Activated naive CD8-positive, alpha-beta T cell treated with anti-CD3 and anti-CD28 coated beads for 36 hours (primary cell): ENCODE results near the gene PHOSPHO1. TPM values are rescaled to one million over a fixed set of nuclear protein-coding genes. Genes with fewer than 3 reads are reported as not detected.
"Not testable (repeated sequence)": the region's sequence is repeated elsewhere in the genome, so short reads cannot be mapped to it uniquely, and the experiment has no call there.

Experiments
- DNase-seq: peaks from one replicate; pipeline ENCODE4 v3.0.0; 2021
- H3K27ac Mint-ChIP-seq: one replicate; pipeline ENCODE4 v1.8.0; 2022; ENCODE audit warnings: mild to moderate bottlenecking, moderate library complexity, mixed read lengths
- H3K27me3 Mint-ChIP-seq: one replicate; pipeline ENCODE4 v1.8.0; 2022; ENCODE audit warnings: mild to moderate bottlenecking, mixed read lengths
- H3K36me3 Mint-ChIP-seq: one replicate; pipeline ENCODE4 v1.8.0; 2021; ENCODE audit warnings: mild to moderate bottlenecking, mixed read lengths
- H3K4me1 Mint-ChIP-seq: one replicate; pipeline ENCODE4 v1.8.0; 2021; ENCODE audit warnings: mixed read lengths
- H3K4me3 Mint-ChIP-seq: one replicate; pipeline ENCODE4 v1.8.0; 2022; ENCODE audit warnings: mild to moderate bottlenecking, moderate library complexity, mixed read lengths
- H3K9me3 Mint-ChIP-seq: one replicate; pipeline ENCODE4 v1.8.0; 2022; ENCODE audit warnings: mixed read lengths
- total RNA-seq, 2 experiments: library from RNA; stranded (reverse); gene quantifications; one replicate each; pipeline ENCODE4 v1.2.3, GENCODE V29; 2021

PHOSPHO1 gene
- total RNA-seq, 2 experiments from 2014 or later, result not detected

GRCh38 chr17:49194297-49194607 lies 36.3 kb downstream of the PHOSPHO1 start:
- Mint-ChIP-seq H3K27ac (no peak overlapping the region), H3K4me3 (peak overlapping the region; percentile 47)

GRCh38 chr17:49193513-49194296 lies 36.9 kb downstream of the PHOSPHO1 start:
- H3K27me3 Mint-ChIP-seq, result peaks cover 10% of the 10 kb centered on the region
- H3K4me1 Mint-ChIP-seq, result peaks cover 41% of the 10 kb centered on the region
- peak overlapping the region; percentile 86 for H3K4me3 Mint-ChIP-seq
- peak overlapping the region; percentile 94 for H3K27ac Mint-ChIP-seq
- H3K36me3 Mint-ChIP-seq, result no peaks in the 10 kb centered on the region
- no peaks in the 10 kb centered on the region for H3K9me3 Mint-ChIP-seq
- no peak for DNase-seq

More at GRCh38 chr17:49194297-49194607, 36.3 kb downstream of the PHOSPHO1 start:
- Mint-ChIP-seq H3K27me3 (peaks cover 10% of the 10 kb centered on the region), H3K9me3 (no peaks in the 10 kb centered on the region), H3K4me1 (peaks cover 41% of the 10 kb centered on the region), H3K36me3 (no peaks in the 10 kb centered on the region)
- no peak for DNase-seq

GRCh38 chr17:49191917-49192741 lies 38.5 kb downstream of the PHOSPHO1 start:
- H3K36me3 Mint-ChIP-seq, result no peaks in the 10 kb centered on the region
- DNase-seq, result peak; percentile 83
- H3K4me3 Mint-ChIP-seq, result peak overlapping the region; percentile 86
- H3K27ac Mint-ChIP-seq, result peak overlapping the region; percentile 94
- H3K9me3 Mint-ChIP-seq, result no peaks in the 10 kb centered on the region
- peaks cover 10% of the 10 kb centered on the region for H3K27me3 Mint-ChIP-seq
- peaks cover 41% of the 10 kb centered on the region for H3K4me1 Mint-ChIP-seq

- Mint-ChIP-seq H3K4me3 (peak overlapping the region; percentile 86), H3K27me3 (peaks cover 10% of the 10 kb centered on the region), H3K9me3 (no peaks in the 10 kb centered on the region), H3K4me1 (peaks cover 41% of the 10 kb centered on the region), H3K27ac (peak overlapping the region; percentile 94), H3K36me3 (no peaks in the 10 kb centered on the region)
- no peak for DNase-seq
Observed at GRCh38 chr17:49191409-49191916, 39.1 kb downstream of the PHOSPHO1 start.

- peaks cover 2% of the 10 kb centered on the region for H3K9me3 Mint-ChIP-seq
- peaks cover 10% of the 10 kb centered on the region for H3K27me3 Mint-ChIP-seq
- H3K4me1 Mint-ChIP-seq, result peaks cover 39% of the 10 kb centered on the region
- peak overlapping the region; percentile 42 for H3K27ac Mint-ChIP-seq
- DNase-seq, result no peak
- H3K4me3 Mint-ChIP-seq, result no peak overlapping the region
- H3K36me3 Mint-ChIP-seq, result no peaks in the 10 kb centered on the region
Observed at GRCh38 chr17:49190932-49191331, 39.7 kb downstream of the PHOSPHO1 start.

- Mint-ChIP-seq H3K9me3 (peaks cover 11% of the 10 kb centered on the region), H3K36me3 (peaks cover 2% of the 10 kb centered on the region), H3K27me3 (peaks cover 5% of the 10 kb centered on the region), H3K27ac (no peak overlapping the region), H3K4me1 (peaks cover 12% of the 10 kb centered on the region), H3K4me3 (no peak overlapping the region)
- DNase-seq, result no peak
Observed at GRCh38 chr17:49187301-49187700, 43.3 kb downstream of the PHOSPHO1 start.

GRCh38 chr17:49185381-49185780 lies 45.2 kb downstream of the PHOSPHO1 start:
- H3K4me1 Mint-ChIP-seq, H3K27me3 Mint-ChIP-seq, H3K4me3 Mint-ChIP-seq, H3K36me3 Mint-ChIP-seq, H3K27ac Mint-ChIP-seq, DNase-seq: not testable (repeated sequence)
- peaks cover 11% of the 10 kb centered on the region for H3K9me3 Mint-ChIP-seq

GRCh38 chr17:49184522-49184921 lies 46.1 kb downstream of the PHOSPHO1 start:
- not testable (repeated sequence) for H3K4me1 Mint-ChIP-seq, DNase-seq, H3K27me3 Mint-ChIP-seq, H3K36me3 Mint-ChIP-seq, H3K27ac Mint-ChIP-seq, H3K4me3 Mint-ChIP-seq
- H3K9me3 Mint-ChIP-seq, result peaks cover 11% of the 10 kb centered on the region

- Mint-ChIP-seq H3K9me3 (peaks cover 11% of the 10 kb centered on the region), H3K27me3 (no peaks in the 10 kb centered on the region), H3K4me3 (no peak overlapping the region), H3K27ac (no peak overlapping the region), H3K36me3 (peaks cover 2% of the 10 kb centered on the region), H3K4me1 (peaks cover 2% of the 10 kb centered on the region)
- no peak for DNase-seq
Observed at GRCh38 chr17:49183801-49184200, 46.8 kb downstream of the PHOSPHO1 start.

GRCh38 chr17:49183341-49183740 lies 47.2 kb downstream of the PHOSPHO1 start:
- Mint-ChIP-seq H3K9me3 (peaks cover 11% of the 10 kb centered on the region), H3K4me1 (peaks cover 2% of the 10 kb centered on the region), H3K27me3 (no peaks in the 10 kb centered on the region), H3K27ac (no peak overlapping the region), H3K4me3 (no peak overlapping the region), H3K36me3 (peaks cover 2% of the 10 kb centered on the region)
- DNase-seq, result no peak

- Mint-ChIP-seq H3K4me1 (peaks cover 2% of the 10 kb centered on the region), H3K27me3 (no peaks in the 10 kb centered on the region), H3K9me3 (peaks cover 21% of the 10 kb centered on the region), H3K36me3 (peaks cover 2% of the 10 kb centered on the region), H3K4me3 (no peak overlapping the region), H3K27ac (no peak overlapping the region)
- no peak for DNase-seq
Observed at GRCh38 chr17:49180998-49181635, 49.5 kb downstream of the PHOSPHO1 start.

GRCh38 chr17:49180303-49180702 lies 50.3 kb downstream of the PHOSPHO1 start:
- no peaks in the 10 kb centered on the region for H3K27me3 Mint-ChIP-seq
- peaks cover 4% of the 10 kb centered on the region for H3K36me3 Mint-ChIP-seq
- peaks cover 2% of the 10 kb centered on the region for H3K4me1 Mint-ChIP-seq
- H3K27ac Mint-ChIP-seq, result no peak overlapping the region
- peaks cover 21% of the 10 kb centered on the region for H3K9me3 Mint-ChIP-seq
- H3K4me3 Mint-ChIP-seq, result no peak overlapping the region
- DNase-seq, result peak; percentile 51

- H3K36me3 Mint-ChIP-seq, H3K4me3 Mint-ChIP-seq, H3K27ac Mint-ChIP-seq, H3K27me3 Mint-ChIP-seq, DNase-seq, H3K4me1 Mint-ChIP-seq: not testable (repeated sequence)
- H3K9me3 Mint-ChIP-seq, result peaks cover 25% of the 10 kb centered on the region
Observed at GRCh38 chr17:49175978-49176377, 54.6 kb downstream of the PHOSPHO1 start.
